Measurements from ENCODE around the gene DNAL1. TPM values are rescaled to one million over a fixed set of nuclear protein-coding genes. Genes with fewer than 3 reads are reported as not detected.

DNAL1 gene
- total and polyA plus RNA-seq, 10 of the 15 experiments (the other 5 are each of a cell fraction or from before 2014, with no cell fraction given) = 2.4 to 18.2 (median 7.4) TPM

Small RNA genes within 50 kb of the gene (small RNA-seq; reads per million reads assigned to genes)
- not detected for gene RNU6-240P

Other genes starting within 250 kb of the DNAL1 start
Only the 7 nearest of the 10 such genes appear.
- 31.7 and 33.6 TPM in 2 replicates for gene RIOX1, start 154.1 kb upstream of the DNAL1 start, total RNA-seq (2014; rRNA removed)
- gene RIOX1, start 154.1 kb upstream of the DNAL1 start, total RNA-seq (2014; rRNA removed; fragmentation: Illumina TruSeq; extraction: Trizol) = 17.9 and 19.4 TPM in 2 replicates
- 33.7 and 34.3 TPM in 2 replicates for gene RIOX1, start 154.1 kb upstream of the DNAL1 start, total RNA-seq (2021)
- 11.6 and 15.9 TPM in 2 replicates for gene RIOX1, start 154.1 kb upstream of the DNAL1 start, polyA plus RNA-seq (2011; rRNA removed)
- gene RIOX1, start 154.1 kb upstream of the DNAL1 start, polyA plus RNA-seq (2014; fragmentation: Illumina TruSeq; extraction: Trizol) = 16.4 and 16.7 TPM in 2 replicates
- 1 to 10 TPM; 7.8 to 8.9 TPM for gene RIOX1, start 154.1 kb upstream of the DNAL1 start, polyA plus RNA-seq (2014; fragmentation: Nextera tagmentation; extraction: Ambion mirVana)
- gene RIOX1, start 154.1 kb upstream of the DNAL1 start, polyA plus RNA-seq (2014; rRNA removed) = 31.6 and 34.0 TPM in 2 replicates
- 10 to 100 TPM; 18.6 to 20.7 TPM for gene RIOX1, start 154.1 kb upstream of the DNAL1 start, polyA plus RNA-seq (2016; fragmentation: Nextera tagmentation; extraction: Ambion mirVana)
- gene ACOT1, start 107.8 kb upstream of the DNAL1 start, total RNA-seq (2014; rRNA removed) = 2.2 and 3.3 TPM in 2 replicates
- gene ACOT1, start 107.8 kb upstream of the DNAL1 start, total RNA-seq (2014; rRNA removed; fragmentation: Illumina TruSeq; extraction: Trizol) = 2.9 and 3.0 TPM in 2 replicates
- 4.5 and 5.4 TPM in 2 replicates for gene ACOT1, start 107.8 kb upstream of the DNAL1 start, total RNA-seq (2021)
- 1.1 and 2.1 TPM in 2 replicates for gene ACOT1, start 107.8 kb upstream of the DNAL1 start, polyA plus RNA-seq (2011; rRNA removed)
- gene ACOT1, start 107.8 kb upstream of the DNAL1 start, polyA plus RNA-seq (2014; fragmentation: Illumina TruSeq; extraction: Trizol) = 4.1 and 6.1 TPM in 2 replicates
- gene ACOT1, start 107.8 kb upstream of the DNAL1 start, polyA plus RNA-seq (2014; fragmentation: Nextera tagmentation; extraction: Ambion mirVana) = 1 to 10 TPM; 3.2 to 4.6 TPM
- 2.3 TPM in 2 replicates for gene ACOT1, start 107.8 kb upstream of the DNAL1 start, polyA plus RNA-seq (2014; rRNA removed)
- 1 to 10 TPM; 3.1 to 3.2 TPM for gene ACOT1, start 107.8 kb upstream of the DNAL1 start, polyA plus RNA-seq (2016; fragmentation: Nextera tagmentation; extraction: Ambion mirVana)
- gene HEATR4, start 86.0 kb upstream of the DNAL1 start, total RNA-seq (2014; rRNA removed) = not detected in 2 replicates
- gene HEATR4, start 86.0 kb upstream of the DNAL1 start, total RNA-seq (2014; rRNA removed; fragmentation: Illumina TruSeq; extraction: Trizol) = not detected in 2 replicates
- not detected in 2 replicates for gene HEATR4, start 86.0 kb upstream of the DNAL1 start, total RNA-seq (2021)
- 0.10 and 0.23 TPM in 2 replicates for gene HEATR4, start 86.0 kb upstream of the DNAL1 start, polyA plus RNA-seq (2011; rRNA removed)
- gene HEATR4, start 86.0 kb upstream of the DNAL1 start, polyA plus RNA-seq (2014; fragmentation: Illumina TruSeq; extraction: Trizol) = not detected in 2 replicates
- gene HEATR4, start 86.0 kb upstream of the DNAL1 start, polyA plus RNA-seq (2014; fragmentation: Nextera tagmentation; extraction: Ambion mirVana) = under 1 TPM; 0.03 to 0.13 TPM
- gene HEATR4, start 86.0 kb upstream of the DNAL1 start, polyA plus RNA-seq (2014; rRNA removed) = not detected in 2 replicates
- under 1 TPM in 1 of 2 experiments, not detected in 1; 0.17 TPM for gene HEATR4, start 86.0 kb upstream of the DNAL1 start, polyA plus RNA-seq (2016; fragmentation: Nextera tagmentation; extraction: Ambion mirVana)
- gene ACOT2, start 75.8 kb upstream of the DNAL1 start, total RNA-seq (2014; rRNA removed) = 41.9 and 43.7 TPM in 2 replicates
- 12.1 and 12.2 TPM in 2 replicates for gene ACOT2, start 75.8 kb upstream of the DNAL1 start, total RNA-seq (2014; rRNA removed; fragmentation: Illumina TruSeq; extraction: Trizol)
- gene ACOT2, start 75.8 kb upstream of the DNAL1 start, total RNA-seq (2021) = 32.3 and 32.4 TPM in 2 replicates
- gene ACOT2, start 75.8 kb upstream of the DNAL1 start, polyA plus RNA-seq (2011; rRNA removed) = 6.1 and 9.7 TPM in 2 replicates
- gene ACOT2, start 75.8 kb upstream of the DNAL1 start, polyA plus RNA-seq (2014; fragmentation: Illumina TruSeq; extraction: Trizol) = 10.6 and 13.4 TPM in 2 replicates
- gene ACOT2, start 75.8 kb upstream of the DNAL1 start, polyA plus RNA-seq (2014; fragmentation: Nextera tagmentation; extraction: Ambion mirVana) = 10 to 100 TPM in 1 of 2 experiments, 1 to 10 TPM in 1; 9.6 to 12.3 TPM
- 35.9 and 38.7 TPM in 2 replicates for gene ACOT2, start 75.8 kb upstream of the DNAL1 start, polyA plus RNA-seq (2014; rRNA removed)
- 10 to 100 TPM; 33.7 to 33.9 TPM for gene ACOT2, start 75.8 kb upstream of the DNAL1 start, polyA plus RNA-seq (2016; fragmentation: Nextera tagmentation; extraction: Ambion mirVana)
- gene ACOT4, start 53.1 kb upstream of the DNAL1 start, total RNA-seq (2014; rRNA removed) = 3.5 and 3.8 TPM in 2 replicates
- 2.0 and 2.1 TPM in 2 replicates for gene ACOT4, start 53.1 kb upstream of the DNAL1 start, total RNA-seq (2014; rRNA removed; fragmentation: Illumina TruSeq; extraction: Trizol)
- gene ACOT4, start 53.1 kb upstream of the DNAL1 start, total RNA-seq (2021) = 1.9 and 2.2 TPM in 2 replicates
- 1.4 and 1.8 TPM in 2 replicates for gene ACOT4, start 53.1 kb upstream of the DNAL1 start, polyA plus RNA-seq (2011; rRNA removed)
- 1.8 and 2.1 TPM in 2 replicates for gene ACOT4, start 53.1 kb upstream of the DNAL1 start, polyA plus RNA-seq (2014; fragmentation: Illumina TruSeq; extraction: Trizol)
- gene ACOT4, start 53.1 kb upstream of the DNAL1 start, polyA plus RNA-seq (2014; fragmentation: Nextera tagmentation; extraction: Ambion mirVana) = under 1 TPM; 0.68 to 0.86 TPM
- 2.9 and 3.3 TPM in 2 replicates for gene ACOT4, start 53.1 kb upstream of the DNAL1 start, polyA plus RNA-seq (2014; rRNA removed)
- gene ACOT4, start 53.1 kb upstream of the DNAL1 start, polyA plus RNA-seq (2016; fragmentation: Nextera tagmentation; extraction: Ambion mirVana) = 1 to 10 TPM; 2.2 to 2.9 TPM
- gene ACOT6, start 32.5 kb upstream of the DNAL1 start, total RNA-seq (2014; rRNA removed) = not detected in 2 replicates
- gene ACOT6, start 32.5 kb upstream of the DNAL1 start, total RNA-seq (2014; rRNA removed; fragmentation: Illumina TruSeq; extraction: Trizol) = not detected in 2 replicates
- gene ACOT6, start 32.5 kb upstream of the DNAL1 start, total RNA-seq (2021) = not detected in 2 replicates
- not detected in 2 replicates for gene ACOT6, start 32.5 kb upstream of the DNAL1 start, polyA plus RNA-seq (2011; rRNA removed)
- not detected in 2 replicates for gene ACOT6, start 32.5 kb upstream of the DNAL1 start, polyA plus RNA-seq (2014; fragmentation: Illumina TruSeq; extraction: Trizol)
- not detected for gene ACOT6, start 32.5 kb upstream of the DNAL1 start, polyA plus RNA-seq (2014; fragmentation: Nextera tagmentation; extraction: Ambion mirVana)
- not detected in 2 replicates for gene ACOT6, start 32.5 kb upstream of the DNAL1 start, polyA plus RNA-seq (2014; rRNA removed)
- gene ACOT6, start 32.5 kb upstream of the DNAL1 start, polyA plus RNA-seq (2016; fragmentation: Nextera tagmentation; extraction: Ambion mirVana) = not detected
- 3.8 and 4.0 TPM in 2 replicates for gene PNMA1, start 69.4 kb downstream of the DNAL1 start, total RNA-seq (2014; rRNA removed)
- 6.8 TPM in 2 replicates for gene PNMA1, start 69.4 kb downstream of the DNAL1 start, total RNA-seq (2014; rRNA removed; fragmentation: Illumina TruSeq; extraction: Trizol)
- gene PNMA1, start 69.4 kb downstream of the DNAL1 start, total RNA-seq (2021) = 22.4 and 24.0 TPM in 2 replicates
- gene PNMA1, start 69.4 kb downstream of the DNAL1 start, polyA plus RNA-seq (2011; rRNA removed) = 7.8 and 9.7 TPM in 2 replicates
- 14.0 and 14.4 TPM in 2 replicates for gene PNMA1, start 69.4 kb downstream of the DNAL1 start, polyA plus RNA-seq (2014; fragmentation: Illumina TruSeq; extraction: Trizol)
- gene PNMA1, start 69.4 kb downstream of the DNAL1 start, polyA plus RNA-seq (2014; fragmentation: Nextera tagmentation; extraction: Ambion mirVana) = 1 to 10 TPM; 1.8 to 6.5 TPM
- gene PNMA1, start 69.4 kb downstream of the DNAL1 start, polyA plus RNA-seq (2014; rRNA removed) = 14.4 and 15.3 TPM in 2 replicates
- gene PNMA1, start 69.4 kb downstream of the DNAL1 start, polyA plus RNA-seq (2016; fragmentation: Nextera tagmentation; extraction: Ambion mirVana) = 10 to 100 TPM; 35.0 to 39.3 TPM

Measured in GM12878 (cell line).